HFF-Myc (cell line): ENCODE measurements around the gene CD9.
A peak's percentile ranks its signal among the peaks of the same experiment; 100 is the strongest.

ENCODE experiments used
- DNase-seq: peaks from one replicate; pipeline ENCODE4 v3.0.0-alpha.2; 2011; ENCODE audit warnings: low read depth; ENCODE audit errors: extremely low read depth
- H3K4me3 ChIP-seq: replicated peaks from 2 replicates; pipeline ENCODE4 v1.5.1; 2011; ENCODE audit warnings: low read depth, mild to moderate bottlenecking, control low read depth, low read length
- CTCF ChIP-seq: IDR thresholded peaks from 2 replicates; pipeline ENCODE4 v1.5.1; 2012; ENCODE audit warnings: mild to moderate bottlenecking, low read depth, low read length, control low read depth; ENCODE audit errors: missing control alignments

The CD9 gene

GRCh38 chr12:6161124-6161882 is 38.9 kb upstream of the CD9 start:
- no peak for TF ChIP-seq CTCF
- H3K4me3 ChIP-seq = no peak overlapping the region
- DNase-seq = no peak

- no peak for DNase-seq
- no peak for TF ChIP-seq CTCF
Measured at GRCh38 chr12:6163416-6164060, 36.7 kb upstream of the CD9 start.

GRCh38 chr12:6165395-6165794 is 34.8 kb upstream of the CD9 start:
- H3K4me3 ChIP-seq = no peak overlapping the region
- DNase-seq = no peak
- no peak for TF ChIP-seq CTCF

More at GRCh38 chr12:6163416-6164060, 36.7 kb upstream of the CD9 start:
- no peak overlapping the region for H3K4me3 ChIP-seq

GRCh38 chr12:6166808-6167207 is 33.4 kb upstream of the CD9 start:
- no peak for DNase-seq
- no peak for TF ChIP-seq CTCF
- H3K4me3 ChIP-seq = no peak overlapping the region

- no peak for TF ChIP-seq CTCF
- peak; percentile 86 for DNase-seq
- no peak overlapping the region for H3K4me3 ChIP-seq
Measured at GRCh38 chr12:6167327-6168280, 32.6 kb upstream of the CD9 start.

- no peak overlapping the region for H3K4me3 ChIP-seq
- DNase-seq = no peak
- no peak for TF ChIP-seq CTCF
Measured at GRCh38 chr12:6171409-6172015, 28.7 kb upstream of the CD9 start.
